Adrenal gland (tissue), 12 donors: ENCODE results near the gene ZFAND5. TPM values are rescaled to one million over a fixed set of nuclear protein-coding genes. Genes with fewer than 3 reads are reported as not detected.

ENCODE experiments used
- DNase-seq, 7 donors: peaks; one replicate each; pipeline ENCODE4 v3.0.0-alpha.2; 2019 to 2020
- H3K27ac ChIP-seq, 5 donors: fragments of 200-600 bp; sonication (generic) in 4 of 5; 1 replicate in 3 of 5; 2 replicates in 2 of 5; pipeline versions ENCODE4 v1.5.1 to v1.8.0; 2016 to 2020; ENCODE audit warnings: mild to moderate bottlenecking in 1 of 5
- H3K27me3 ChIP-seq: fragments of 200-600 bp; 2 replicates; pipeline ENCODE4 v1.8.0; 2021
- H3K36me3 ChIP-seq, 2 donors: fragments of 200-600 bp; replicated peaks in 1 of 2; 1 replicate in 1 of 2; 2 replicates in 1 of 2; pipeline versions ENCODE4 v1.5.1 to v1.8.0; 2018 to 2022
- H3K4me1 ChIP-seq, 2 donors: fragments of 200-600 bp; replicated peaks in 1 of 2; 1 replicate in 1 of 2; 2 replicates in 1 of 2; pipeline versions ENCODE4 v1.5.1 to v1.8.0; 2018 to 2021
- H3K4me3 ChIP-seq, 4 donors: fragments of 200-600 bp; sonication (generic) in 3 of 4; one replicate each; pipeline ENCODE4 v1.5.1; 2016 to 2018
- H3K9me3 ChIP-seq, 3 donors: fragments of 200-600 bp; sonication (generic) in 1 of 3; replicated peaks in 1 of 3; 1 replicate in 2 of 3; 2 replicates in 1 of 3; pipeline versions ENCODE4 v1.5.1 to v1.8.0; 2016 to 2021
- CTCF ChIP-seq, 6 experiments: fragments of 450-650 bp in 4 of 6; fragments of 200-600 bp in 2 of 6; sonication (generic) in 1 of 6; IDR thresholded peaks; 1 replicate in 5 of 6; 2 replicates in 1 of 6; pipeline versions ENCODE4 v1.5.1 to v1.8.0; 2016 to 2021; ENCODE audit warnings: antibody characterized with exemption in 6 of 6, mild to moderate bottlenecking in 2 of 6, moderate library complexity in 1 of 6
- POLR2A ChIP-seq, 2 donors: fragments of 450-650 bp; IDR thresholded peaks; one replicate each; pipeline ENCODE4 v1.6.1; 2017; ENCODE audit warnings: antibody characterized with exemption in 2 of 2, mild to moderate bottlenecking in 2 of 2, moderate library complexity in 1 of 2
- WGBS, 4 donors: extraction: QIAGEN DNeasy Blood & Tissue Kit in 2 of 4; methylation state at CpG; one replicate each; pipeline versions ENCODE4 v1.1.5 to v1.1.7; 2013 to 2017; 5-methylcytosine and 5-hydroxymethylcytosine counted together
- intact Hi-C, 2 donors: fragments of 100-400 bp; cut with DNase I; formaldehyde crosslinking; loops; one replicate each; pipeline versions ENCODE4 v1.14.1 to v1.15.0; 2022 to 2023
- polyA plus RNA-seq, 3 donors: library from polyadenylated mRNA; stranded (reverse); fragments of 200-250 nt in 2 of 3; fragments of 350-450 nt in 1 of 3; fragmentation: Illumina TruSeq in 1 of 3; extraction: RNeasy Lipid Tissue Mini Kit (QIAGEN cat#74804) in 1 of 3; gene quantifications; one replicate each; pipeline ENCODE4 v1.2.3, GENCODE V29; 2013 to 2014
- total RNA-seq, 9 donors: library from RNA; depleted of rRNA in 4 of 9; stranded (reverse); fragments of >200 nt in 4 of 9; fragments of 120-200 nt in 1 of 9; fragmentation: NEBNext Ultra II Directional in 1 of 9; extraction: Animal tissue kit (Norgen Biotek cat#: 25700) in 1 of 9; gene quantifications; one replicate each; pipeline versions ENCODE4 v1.1.0 to v1.2.4, GENCODE V29; 2013 to 2023
- donor health status: healthy with polysubstance abuse.
- donor health status: Bipolar disorder and iron deficiency.
- donor health status: DM: yes; HTN: yes; CAD: no.
- donor health status: DM: no; HTN: no; CAD: no.
- donor health status: DM: no; HTN: no; CAD: no.
- donor health status: DM: yes; HTN: yes; CAD: no.

Gene ZFAND5
- total and polyA plus RNA-seq, 12 donors = 119 to 326 (median 193) TPM

- no peaks in the 10 kb centered on the region for H3K27me3 ChIP-seq
- intact Hi-C loops = no loop called here
- no peak overlapping the region for H3K27ac ChIP-seq
- no peaks in the 10 kb centered on the region for H3K9me3 ChIP-seq
- no peak for TF ChIP-seq CTCF (IDR thresholded peaks at IDR 0.05)
- no peak for TF ChIP-seq POLR2A (IDR thresholded peaks at IDR 0.05)
- 54 to 68% (median 61%) methylated on average over 2 of the region's 2 CpGs for WGBS, 4 donors
- DNase-seq = no peak
- no peak overlapping the region for H3K4me3 ChIP-seq
- H3K4me1 ChIP-seq = no peaks in the 10 kb centered on the region
- H3K36me3 ChIP-seq = no peaks in the 10 kb centered on the region
These were observed 42.7 kb downstream of the ZFAND5 start for GRCh38 chr9:72322259-72322658.

GRCh38 chr9:72315510-72316311 lies 49.3 kb downstream of the ZFAND5 start:
- Histone ChIP-seq H3K27me3 (no peaks in the 10 kb centered on the region), H3K4me3 (peak overlapping the region in 1 of 4 donors; percentile 57), H3K9me3 (no peaks in the 10 kb centered on the region), H3K27ac (peak overlapping the region in 1 of 5 donors; percentile 50), H3K36me3 (no peaks in the 10 kb centered on the region), H3K4me1 (peaks cover 0 to 15% of the 10 kb centered on the region in 2 donors)
- DNase-seq = no peak
- intact Hi-C loops = no loop called here
- TF ChIP-seq CTCF (IDR thresholded peaks at IDR 0.05) (no peak), POLR2A (IDR thresholded peaks at IDR 0.05) (no peak)
- WGBS, 4 donors = 29 to 43% (median 36%) methylated on average over 10 of the region's 10 CpGs

- WGBS, 4 donors = 7 to 23% (median 11%) methylated on average over 5 of the region's 5 CpGs
- Histone ChIP-seq H3K4me1 (peaks cover 0 to 15% of the 10 kb centered on the region in 2 donors), H3K4me3 (peak overlapping the region in 1 of 4 donors; percentile 57), H3K27me3 (no peaks in the 10 kb centered on the region), H3K9me3 (no peaks in the 10 kb centered on the region), H3K36me3 (no peaks in the 10 kb centered on the region), H3K27ac (peak overlapping the region in 2 of 5 donors; percentile 22 to 50)
- TF ChIP-seq CTCF (IDR thresholded peaks at IDR 0.05) (no peak), POLR2A (IDR thresholded peaks at IDR 0.05) (no peak)
- peak; percentile 45 to 76 (median 69) for DNase-seq
- intact Hi-C loops = no loop called here
These were observed 49.9 kb downstream of the ZFAND5 start for GRCh38 chr9:72315089-72315509.

- H3K4me1 ChIP-seq = peaks cover 0 to 15% of the 10 kb centered on the region in 2 donors
- no peak for TF ChIP-seq CTCF (IDR thresholded peaks at IDR 0.05)
- no peak for TF ChIP-seq POLR2A (IDR thresholded peaks at IDR 0.05)
- no peaks in the 10 kb centered on the region for H3K36me3 ChIP-seq
- no peak for DNase-seq
- no peak overlapping the region for H3K4me3 ChIP-seq
- no peaks in the 10 kb centered on the region for H3K27me3 ChIP-seq
- intact Hi-C loops = no loop called here
- WGBS, 4 donors = 83 to 100% (median 97%) methylated on average over 3 of the region's 3 CpGs
- no peak overlapping the region for H3K27ac ChIP-seq
- no peaks in the 10 kb centered on the region for H3K9me3 ChIP-seq
These were observed 51.5 kb downstream of the ZFAND5 start for GRCh38 chr9:72313507-72313906.
